CD4-positive, alpha-beta memory T cell (primary cell): ENCODE data around the gene ARHGEF4. TPM values are rescaled to one million over a fixed set of nuclear protein-coding genes. Genes with fewer than 3 reads are reported as not detected.
A peak's percentile ranks its signal among the peaks of the same experiment; 100 is the strongest.

Experiments used
- CTCF ChIA-PET: fragments of 350-600 bp; sonication (Branson Sonifier 250); formaldehyde crosslinking; loops from one replicate; lab custom pipeline; 2021; ENCODE audit warnings: inconsistent platforms; ENCODE audit not compliant: partially characterized antibody; lab: Charles Lee
- POLR2A ChIA-PET: fragments of 350-600 bp; sonication (Branson Sonifier 250); formaldehyde crosslinking; loops from one replicate; lab custom pipeline; 2021; ENCODE audit not compliant: partially characterized antibody; lab: Charles Lee
- DNase-seq, 5 donors: peaks; one replicate each; pipeline versions ENCODE4 v3.0.0 to v3.0.0-alpha.2; 2020 to 2022; ENCODE audit warnings: mixed read lengths in 1 of 5
- H3K27ac ChIP-seq: one replicate; pipeline ENCODE4 v1.7.0; 2013; ENCODE audit warnings: low read depth, low read length
- H3K27me3 ChIP-seq: 2 replicates; pipeline ENCODE4 v1.7.0; 2013; ENCODE audit warnings: mild to moderate bottlenecking, low read length, moderate library complexity; ENCODE audit not compliant: insufficient read depth
- H3K36me3 ChIP-seq: 2 replicates; pipeline ENCODE4 v1.7.0; 2013; ENCODE audit warnings: mild to moderate bottlenecking, low read length, moderate library complexity; ENCODE audit not compliant: insufficient read depth
- H3K4me1 ChIP-seq: 2 replicates; pipeline ENCODE4 v1.7.0; 2013; ENCODE audit warnings: mild to moderate bottlenecking, low read length, moderate library complexity; ENCODE audit not compliant: insufficient read depth
- H3K4me3 ChIP-seq, 2 donors: one replicate each; pipeline ENCODE4 v1.7.0; 2013; ENCODE audit warnings: low read length in 2 of 2, mild to moderate bottlenecking in 1 of 2
- H3K9me3 ChIP-seq, 2 donors: one replicate each; pipeline ENCODE4 v1.7.0; 2013; ENCODE audit warnings: low read length in 2 of 2, control low read depth in 1 of 2; ENCODE audit not compliant: control insufficient read depth in 1 of 2
- H3K27ac Mint-ChIP-seq, 7 donors: one replicate each; pipeline ENCODE4 v1.8.0; 2020 to 2021; ENCODE audit warnings: mixed read lengths in 7 of 7, mild to moderate bottlenecking in 6 of 7, inconsistent platforms in 3 of 7, moderate library complexity in 3 of 7
- H3K27me3 Mint-ChIP-seq, 2 donors: one replicate each; pipeline ENCODE4 v1.8.0; 2020 to 2021; ENCODE audit warnings: mixed read lengths in 2 of 2
- H3K36me3 Mint-ChIP-seq, 2 donors: one replicate each; pipeline ENCODE4 v1.8.0; 2020 to 2021; ENCODE audit warnings: mixed read lengths in 2 of 2, inconsistent platforms in 1 of 2, mild to moderate bottlenecking in 1 of 2
- H3K4me1 Mint-ChIP-seq, 4 donors: one replicate each; pipeline ENCODE4 v1.8.0; 2020 to 2021; ENCODE audit warnings: mixed read lengths in 4 of 4, mild to moderate bottlenecking in 1 of 4
- H3K4me3 Mint-ChIP-seq, 8 donors: one replicate each; pipeline ENCODE4 v1.8.0; 2020 to 2021; ENCODE audit warnings: mixed read lengths in 8 of 8, mild to moderate bottlenecking in 7 of 8, moderate library complexity in 6 of 8, inconsistent platforms in 3 of 8
- H3K9me3 Mint-ChIP-seq, 8 donors: one replicate each; pipeline ENCODE4 v1.8.0; 2020 to 2021; ENCODE audit warnings: mixed read lengths in 8 of 8, mild to moderate bottlenecking in 5 of 8, inconsistent platforms in 3 of 8, moderate library complexity in 1 of 8
- intact Hi-C: fragments of 100-400 bp; cut with micrococcal nuclease; formaldehyde crosslinking; loops from one replicate; pipeline ENCODE4 v1.15.1; 2023
- polyA plus RNA-seq, 2 donors: library from polyadenylated mRNA; unstranded; fragments of 300-500 nt; fragmentation: Illumina TruSeq; gene quantifications; one replicate each; pipeline ENCODE4 v1.2.3, GENCODE V29; 2021
- total RNA-seq, 2 experiments: library from RNA; stranded (reverse); gene quantifications; one replicate each; pipeline ENCODE4 v1.2.3, GENCODE V29; 2021

Gene ARHGEF4
- total and polyA plus RNA-seq, 4 experiments from 2014 or later: 1.4 to 2.6 (median 2.1) TPM

DNA sequence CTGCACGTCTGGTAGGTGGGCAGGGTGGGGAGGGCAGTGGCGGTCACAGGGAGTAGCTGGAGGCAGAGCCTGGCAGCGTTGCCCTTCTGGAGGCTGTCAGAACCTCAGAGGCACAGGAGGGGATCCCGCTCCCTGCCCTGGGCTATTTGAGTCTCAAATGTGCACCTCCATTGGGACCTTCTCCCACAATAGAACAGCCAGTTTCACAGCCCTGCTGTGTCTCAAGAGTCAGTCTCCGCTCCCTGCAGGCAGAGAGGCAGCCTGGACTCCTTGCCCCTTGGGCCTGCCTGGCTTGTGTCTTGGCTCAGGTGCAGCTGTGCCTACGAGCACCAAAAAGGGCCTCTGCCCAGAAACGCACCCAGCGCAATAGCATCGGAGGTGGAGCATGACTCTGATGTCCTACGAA is 199.1 kb downstream of the ARHGEF4 start:
- Histone ChIP-seq H3K36me3 (no peaks in the 10 kb centered on the region), H3K27ac (no peak overlapping the region), H3K4me3 (no peak overlapping the region), H3K9me3 (no peaks in the 10 kb centered on the region), H3K4me1 (peaks cover 25% of the 10 kb centered on the region), H3K27me3 (no peaks in the 10 kb centered on the region)
- Mint-ChIP-seq H3K4me1 (peaks cover 6 to 32% (median 9%) of the 10 kb centered on the region in 4 donors), H3K4me3 (peak overlapping the region in 2 of 8 donors; percentile 34 to 46), H3K27ac (no peak overlapping the region), H3K36me3 (no peaks in the 10 kb centered on the region), H3K27me3 (peaks cover 11% of the 10 kb centered on the region in 2 donors), H3K9me3 (no peaks in the 10 kb centered on the region)
- intact Hi-C loops: no loop called here
- ChIA-PET CTCF (interaction anchor here (0.8 kb wide), 1 partner anchor 10 kb away, joined by 3 read pairs; no protein-coding TSS in a partner anchor), POLR2A (interaction anchor here (0.6 kb wide), 1 partner anchor 445 kb away, joined by 3 read pairs; no protein-coding TSS in a partner anchor)
- no peak for DNase-seq

DNA sequence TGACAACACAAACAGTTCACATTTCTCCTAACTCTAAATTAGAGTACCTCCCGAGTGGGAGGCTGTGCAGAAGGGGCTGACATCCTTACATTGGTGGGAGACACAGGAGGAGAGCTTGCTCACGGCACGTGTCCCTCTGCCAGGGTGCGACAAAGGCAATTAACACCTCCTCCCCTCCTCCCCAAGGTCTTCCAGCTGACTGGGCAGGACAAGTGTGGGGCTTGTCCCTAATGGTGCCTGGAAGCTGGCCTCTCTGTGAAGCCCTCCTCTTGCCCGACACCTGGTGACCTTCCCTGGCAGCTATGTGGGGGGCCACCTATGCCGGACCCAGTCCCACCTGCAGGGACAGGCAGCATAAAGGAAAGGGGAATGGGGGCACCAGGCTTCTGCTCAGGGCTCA is 199.6 kb downstream of the ARHGEF4 start:
- no peak for DNase-seq
- Histone ChIP-seq H3K27ac (no peak overlapping the region), H3K4me3 (no peak overlapping the region), H3K4me1 (peaks cover 30% of the 10 kb centered on the region), H3K36me3 (no peaks in the 10 kb centered on the region), H3K27me3 (no peaks in the 10 kb centered on the region), H3K9me3 (no peaks in the 10 kb centered on the region)
- H3K4me3 Mint-ChIP-seq: peak overlapping the region in 2 of 8 donors; percentile 46 to 55
- peaks cover 10 to 11% of the 10 kb centered on the region in 2 donors for H3K27me3 Mint-ChIP-seq
- intact Hi-C loops: no loop called here
- H3K9me3 Mint-ChIP-seq: no peaks in the 10 kb centered on the region
- POLR2A ChIA-PET: no interaction called here
- no peaks in the 10 kb centered on the region for H3K36me3 Mint-ChIP-seq
- peaks cover 10 to 36% (median 14%) of the 10 kb centered on the region in 4 donors for H3K4me1 Mint-ChIP-seq
- CTCF ChIA-PET: interaction anchor here (0.8 kb wide), 1 partner anchor 11 kb away, joined by 3 read pairs; no protein-coding TSS in a partner anchor
- H3K27ac Mint-ChIP-seq: no peak overlapping the region

DNA sequence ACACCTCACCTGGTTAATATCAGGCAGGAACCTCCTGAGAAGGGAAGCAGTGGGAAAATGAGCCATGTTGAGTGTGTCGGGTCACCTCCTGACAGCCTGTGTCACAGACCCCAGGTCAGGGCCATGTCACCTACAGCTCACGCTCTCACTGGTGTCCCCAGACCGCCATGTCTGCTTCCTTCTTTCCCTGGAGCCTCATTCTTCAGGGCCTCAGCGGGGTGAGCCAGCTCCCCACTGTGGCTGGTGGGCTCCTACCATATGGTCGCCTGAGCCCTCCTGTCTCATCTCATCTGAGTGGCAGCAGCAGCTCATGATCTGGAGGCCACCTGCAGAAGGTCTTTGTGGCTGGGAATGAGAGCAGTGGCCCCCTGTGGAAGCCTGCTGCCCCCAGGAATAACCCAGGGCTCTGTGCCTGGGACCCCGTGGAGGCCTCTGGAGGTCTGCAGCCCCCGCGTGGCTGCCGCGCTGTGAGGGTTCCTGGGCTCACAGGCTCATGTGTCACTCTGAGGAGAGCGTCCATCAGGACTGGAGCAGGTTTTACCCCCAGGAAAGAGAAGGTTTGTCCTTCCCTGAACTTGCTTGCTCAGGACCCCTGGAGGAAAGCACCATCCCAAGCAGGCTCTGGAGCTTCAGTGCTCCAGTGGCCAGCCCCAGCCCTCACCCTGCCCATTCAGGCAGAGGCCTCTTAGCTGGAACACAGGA is 200.1 kb downstream of the ARHGEF4 start:
- ChIA-PET POLR2A (no interaction called here), CTCF (interaction anchor here (0.8 kb wide), 1 partner anchor 11 kb away, joined by 3 read pairs; no protein-coding TSS in a partner anchor)
- H3K4me3 ChIP-seq: no peak overlapping the region
- no peak overlapping the region for H3K27ac Mint-ChIP-seq
- no peaks in the 10 kb centered on the region for H3K27me3 ChIP-seq
- no peaks in the 10 kb centered on the region for H3K9me3 Mint-ChIP-seq
- intact Hi-C loops: no loop called here
- no peak overlapping the region for H3K27ac ChIP-seq
- H3K4me1 ChIP-seq: peaks cover 35% of the 10 kb centered on the region
- H3K4me3 Mint-ChIP-seq: peak overlapping the region in 1 of 8 donors; percentile 22
- peaks cover 7 to 11% of the 10 kb centered on the region in 2 donors for H3K27me3 Mint-ChIP-seq
- H3K36me3 Mint-ChIP-seq: no peaks in the 10 kb centered on the region
- peaks cover 15 to 42% (median 19%) of the 10 kb centered on the region in 4 donors for H3K4me1 Mint-ChIP-seq
- no peaks in the 10 kb centered on the region for H3K9me3 ChIP-seq
- no peak for DNase-seq
- no peaks in the 10 kb centered on the region for H3K36me3 ChIP-seq

DNA sequence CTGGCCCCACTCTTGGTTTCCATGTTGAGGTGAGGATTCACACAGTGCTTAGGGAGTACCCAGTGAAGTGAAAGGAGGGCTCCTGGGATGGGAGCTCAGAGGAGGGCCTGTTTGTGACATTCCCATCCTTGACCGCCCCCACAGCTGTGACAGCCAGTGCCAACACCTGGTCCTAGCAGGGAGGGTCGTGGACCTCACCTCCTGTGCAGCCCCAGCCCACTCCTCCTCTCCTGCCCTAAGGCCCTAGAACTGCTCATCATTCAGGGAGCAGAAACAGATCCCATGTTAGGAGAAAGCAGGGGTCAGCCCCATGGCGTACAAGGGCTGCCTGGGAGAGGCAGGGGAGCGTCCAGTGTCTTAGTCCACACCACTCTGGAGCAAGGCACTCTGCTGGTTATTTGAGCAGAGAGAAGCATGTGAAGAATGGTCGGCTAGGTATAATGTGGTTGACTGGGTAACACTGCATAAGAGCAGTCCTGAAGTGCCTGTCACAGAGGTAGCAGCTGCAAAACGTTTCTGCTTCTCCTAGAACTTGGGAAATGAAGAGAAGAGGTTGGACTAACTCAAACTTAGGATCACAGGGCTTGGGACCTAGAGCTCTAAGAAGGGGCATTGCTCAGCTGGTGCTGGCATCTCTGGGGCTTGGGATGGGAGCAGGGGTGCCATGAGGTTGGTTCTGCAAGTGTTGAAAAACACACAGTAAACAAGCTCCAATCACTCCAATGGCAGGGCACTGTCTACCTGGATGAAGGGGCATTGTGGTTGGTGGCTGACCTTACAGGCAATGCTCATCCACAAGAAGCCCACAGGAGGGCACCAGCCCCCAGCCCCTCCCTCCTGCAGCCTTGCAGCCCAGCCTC is 200.9 kb downstream of the ARHGEF4 start:
- H3K4me1 Mint-ChIP-seq: peaks cover 21 to 49% (median 26%) of the 10 kb centered on the region in 4 donors
- H3K27me3 Mint-ChIP-seq: peaks cover 5 to 11% of the 10 kb centered on the region in 2 donors
- ChIA-PET POLR2A (no interaction called here), CTCF (no interaction called here)
- H3K9me3 Mint-ChIP-seq: no peaks in the 10 kb centered on the region
- peak overlapping the region in 5 of 8 donors; percentile 48 to 70 (median 59) for H3K4me3 Mint-ChIP-seq
- H3K27ac Mint-ChIP-seq: peak overlapping the region in 1 of 7 donors; percentile 66
- intact Hi-C loops: no loop called here
- no peak overlapping the region for H3K27ac ChIP-seq
- peaks cover 43% of the 10 kb centered on the region for H3K4me1 ChIP-seq
- no peaks in the 10 kb centered on the region for H3K36me3 Mint-ChIP-seq
- H3K27me3 ChIP-seq: no peaks in the 10 kb centered on the region
- DNase-seq: no peak
- no peaks in the 10 kb centered on the region for H3K9me3 ChIP-seq
- no peaks in the 10 kb centered on the region for H3K36me3 ChIP-seq
- no peak overlapping the region for H3K4me3 ChIP-seq

DNA sequence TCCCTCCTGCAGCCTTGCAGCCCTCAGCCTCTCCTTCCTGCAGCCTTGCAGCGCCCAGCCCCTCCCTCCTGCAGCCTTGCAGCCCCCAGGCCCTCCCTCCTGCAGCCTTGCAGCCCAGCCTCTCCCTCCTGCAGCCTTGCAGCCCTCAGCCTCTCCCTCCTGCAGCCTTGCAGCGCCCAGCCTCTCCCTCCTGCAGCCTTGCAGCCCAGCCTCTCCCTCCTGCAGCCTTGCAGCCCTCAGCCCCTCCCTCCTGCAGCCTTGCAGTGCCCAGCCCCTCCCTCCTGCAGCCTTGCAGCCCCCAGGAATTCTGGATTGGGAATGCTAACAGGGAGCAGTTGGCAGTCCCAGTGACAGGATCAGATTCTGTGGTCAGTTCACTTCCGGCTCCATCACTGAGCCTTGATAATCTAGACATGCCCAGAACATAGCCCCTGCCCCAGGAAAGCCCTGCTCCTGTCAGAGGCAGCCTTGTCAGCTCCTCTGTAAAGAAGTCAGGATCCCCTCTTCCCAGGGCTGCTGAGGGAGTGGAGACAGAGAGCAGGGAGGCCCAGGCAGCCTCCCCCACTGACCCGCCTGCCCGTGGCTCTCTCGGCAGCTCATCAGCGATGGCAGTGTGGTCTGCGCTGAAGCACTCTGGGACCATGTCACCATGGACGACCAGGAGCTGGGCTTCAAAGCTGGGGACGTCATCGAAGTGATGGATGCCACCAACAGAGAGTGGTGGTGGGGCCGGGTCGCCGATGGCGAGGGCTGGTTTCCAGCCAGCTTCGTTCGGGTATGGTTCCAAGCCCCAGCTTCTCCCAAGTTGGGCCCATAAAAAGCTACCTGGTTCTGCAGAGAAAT is 201.8 kb downstream of the ARHGEF4 start:
- POLR2A ChIA-PET: no interaction called here
- peak overlapping the region in 1 of 8 donors; percentile 35 for H3K4me3 Mint-ChIP-seq
- peaks cover 21 to 49% (median 26%) of the 10 kb centered on the region in 4 donors for H3K4me1 Mint-ChIP-seq
- H3K27me3 ChIP-seq: no peaks in the 10 kb centered on the region
- H3K27me3 Mint-ChIP-seq: peaks cover 5 to 9% of the 10 kb centered on the region in 2 donors
- no peaks in the 10 kb centered on the region for H3K9me3 ChIP-seq
- DNase-seq: no peak
- H3K36me3 ChIP-seq: no peaks in the 10 kb centered on the region
- CTCF ChIA-PET: no interaction called here
- H3K36me3 Mint-ChIP-seq: no peaks in the 10 kb centered on the region
- H3K9me3 Mint-ChIP-seq: no peaks in the 10 kb centered on the region
- intact Hi-C loops: no loop called here
- H3K4me1 ChIP-seq: peaks cover 43% of the 10 kb centered on the region
- H3K27ac ChIP-seq: no peak overlapping the region
- no peak overlapping the region for H3K4me3 ChIP-seq
- H3K27ac Mint-ChIP-seq: peak overlapping the region in 1 of 7 donors; percentile 62

DNA sequence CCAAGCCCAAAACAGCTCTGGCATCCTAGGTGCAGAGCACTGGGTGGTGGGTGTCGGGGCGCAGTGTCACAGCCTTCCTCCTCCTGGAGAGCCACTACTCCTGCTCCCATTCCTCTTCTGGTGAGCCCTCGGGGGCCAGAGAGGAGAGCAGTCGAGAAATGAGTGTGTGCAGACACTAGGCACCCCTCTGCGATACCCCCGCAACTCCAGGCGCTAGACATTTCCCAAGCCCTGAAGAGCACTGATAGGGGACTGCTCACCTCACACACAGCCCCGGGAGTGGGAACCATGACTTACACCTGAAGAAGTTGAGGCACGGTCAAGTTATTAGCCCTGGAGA is 202.4 kb downstream of the ARHGEF4 start:
- peaks cover 4 to 5% of the 10 kb centered on the region in 2 donors for H3K27me3 Mint-ChIP-seq
- no peak overlapping the region for H3K4me3 ChIP-seq
- H3K27ac Mint-ChIP-seq: peak overlapping the region in 1 of 7 donors; percentile 22
- H3K36me3 ChIP-seq: no peaks in the 10 kb centered on the region
- no peak for DNase-seq
- peaks cover 17 to 49% (median 27%) of the 10 kb centered on the region in 4 donors for H3K4me1 Mint-ChIP-seq
- no peaks in the 10 kb centered on the region for H3K36me3 Mint-ChIP-seq
- no peak overlapping the region for H3K27ac ChIP-seq
- H3K9me3 ChIP-seq: no peaks in the 10 kb centered on the region
- no peaks in the 10 kb centered on the region for H3K27me3 ChIP-seq
- peak overlapping the region in 7 of 8 donors; percentile 35 to 70 (median 54) for H3K4me3 Mint-ChIP-seq
- POLR2A ChIA-PET: no interaction called here
- no peaks in the 10 kb centered on the region for H3K9me3 Mint-ChIP-seq
- CTCF ChIA-PET: no interaction called here
- peaks cover 43% of the 10 kb centered on the region for H3K4me1 ChIP-seq
- intact Hi-C loops: no loop called here
